Right lobe of liver (tissue), 6 donors: ENCODE data around the gene GPD1L. TPM values are rescaled to one million over a fixed set of nuclear protein-coding genes. Genes with fewer than 3 reads are reported as not detected.

Source experiments
- ATAC-seq, 4 donors: fragments of 200-7000 bp; cut with Tn5 transposase; one replicate each; pipeline ENCODE4 v1.9.1; 2020; ENCODE audit warnings: mild to moderate bottlenecking in 4 of 4, moderate library complexity in 4 of 4
- DNase-seq, 3 donors: peaks; one replicate each; pipeline ENCODE4 v3.0.0-alpha.2; 2020
- H3K27ac ChIP-seq, 3 donors: fragments of 200-600 bp; one replicate each; pipeline ENCODE4 v1.8.0; 2022
- H3K27me3 ChIP-seq, 2 donors: fragments of 200-600 bp; one replicate each; pipeline ENCODE4 v1.8.0; 2022
- H3K36me3 ChIP-seq, 4 donors: fragments of 200-600 bp; sonication (generic) in 1 of 4; one replicate each; pipeline versions ENCODE4 v1.5.1 to v1.8.0; 2017 to 2022; ENCODE audit warnings: control low read depth in 1 of 4
- H3K4me1 ChIP-seq, 4 donors: fragments of 200-600 bp; sonication (generic) in 1 of 4; one replicate each; pipeline versions ENCODE4 v1.5.1 to v1.8.0; 2017 to 2022; ENCODE audit warnings: control low read depth in 1 of 4
- H3K4me3 ChIP-seq, 3 donors: fragments of 200-600 bp; one replicate each; pipeline ENCODE4 v1.8.0; 2022
- H3K9me3 ChIP-seq, 4 donors: fragments of 200-600 bp; sonication (generic) in 1 of 4; one replicate each; pipeline versions ENCODE4 v1.5.1 to v1.8.0; 2017 to 2022; ENCODE audit warnings: control low read depth in 1 of 4
- POLR2A ChIP-seq: fragments of 450-650 bp; IDR thresholded peaks from one replicate; pipeline ENCODE4 v1.6.1; 2017; ENCODE audit warnings: antibody characterized with exemption, mild to moderate bottlenecking
- WGBS: methylation state at CpG from one replicate; pipeline ENCODE4 v1.1.6; 2018; ENCODE audit warnings: low coverage, low lambda C conversion rate; ENCODE audit not compliant: insufficient coverage; ENCODE audit errors: missing lambda C conversion rate; 5-methylcytosine and 5-hydroxymethylcytosine counted together
- intact Hi-C, 2 donors: fragments of 100-400 bp; cut with DNase I; formaldehyde crosslinking; loops; one replicate each; pipeline versions ENCODE4 v1.11.2 to v1.14.1; 2022
- total RNA-seq, 6 experiments: library from RNA; depleted of rRNA in 2 of 6; stranded (reverse); fragments of >200 nt in 2 of 6; fragmentation: NEBNext Ultra II Directional in 3 of 6; extraction: Animal tissue kit (Norgen Biotek cat#: 25700) in 3 of 6; gene quantifications; one replicate each; pipeline versions ENCODE4 v1.1.0 to v1.2.4, GENCODE V29; 2016 to 2023
- TF ChIP-seq, protein P1 (sequence below), 4 donors: fragments of 200-600 bp in 3 of 4; fragments of 450-650 bp in 1 of 4; IDR thresholded peaks; one replicate each; pipeline versions ENCODE4 v1.5.1 to v1.8.0; 2016 to 2022; ENCODE audit warnings: antibody characterized with exemption in 4 of 4, mild to moderate bottlenecking in 2 of 4
- donor health status: DM: no; HTN: yes; CAD: no.
- donor health status: DM: no; HTN: no; CAD: no.
- donor health status: DM: no; HTN: no; CAD: no.
- donor health status: DM: no; HTN: yes; CAD: no.
- donor health status: DM: no; HTN: yes; CAD: no.

The GPD1L gene
- total RNA-seq, 6 experiments from 2014 or later: 1.5 to 3.3 (median 2.6) TPM

DNA sequence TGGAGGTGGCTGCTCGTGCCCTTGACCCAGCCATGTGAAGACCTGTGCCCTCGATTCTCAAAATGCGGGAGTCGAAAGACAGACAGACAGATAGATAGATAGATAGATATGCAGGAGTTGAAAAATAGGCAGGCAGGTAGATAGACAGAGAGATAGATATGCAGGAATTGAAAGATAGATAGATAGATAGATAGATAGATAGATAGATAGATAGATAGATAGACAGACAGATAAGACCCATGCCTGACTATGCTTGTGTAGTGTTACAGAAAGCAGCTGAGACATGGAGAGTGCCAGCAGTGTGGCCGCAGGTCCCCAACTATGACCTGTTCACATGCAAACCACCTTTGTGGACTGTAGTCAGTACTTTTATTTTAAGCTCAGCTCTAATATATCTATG is 17.2 kb downstream of the GPD1L start:
- DNase-seq (no peak), ATAC-seq (no peak)
- Histone ChIP-seq H3K36me3 (no peaks in the 10 kb centered on the region), H3K9me3 (no peaks in the 10 kb centered on the region), H3K4me1 (no peaks in the 10 kb centered on the region), H3K4me3 (no peak overlapping the region), H3K27me3 (no peaks in the 10 kb centered on the region), H3K27ac (no peak overlapping the region)
- intact Hi-C loops: no loop called here
- TF ChIP-seq POLR2A: no peak
- 95% methylated on average over 5 of the region's 5 CpGs for WGBS

DNA sequence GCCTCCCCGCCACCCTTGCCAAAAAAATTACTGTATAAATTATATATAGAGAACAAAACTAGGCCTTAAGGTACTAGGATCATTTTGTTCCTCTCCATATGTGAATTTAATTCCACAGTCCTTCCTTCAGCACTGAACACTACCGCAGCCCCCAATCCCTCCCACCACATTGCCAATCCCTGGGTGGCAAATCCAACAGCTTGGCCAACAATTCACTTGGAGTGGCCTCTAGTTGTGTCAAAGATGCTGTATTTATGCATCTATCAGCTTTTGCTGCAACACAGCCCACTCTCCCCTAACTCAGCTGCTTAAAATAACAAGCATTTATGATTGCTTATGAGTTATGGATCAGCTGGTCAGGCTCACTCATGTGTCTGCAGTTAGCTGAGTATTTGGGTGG is 18.6 kb downstream of the GPD1L start:
- H3K27ac ChIP-seq: no peak overlapping the region
- intact Hi-C loops: no loop called here
- no peak for ATAC-seq
- 100% methylated on average over 1 of the region's 2 CpGs for WGBS
- no peaks in the 10 kb centered on the region for H3K4me1 ChIP-seq
- no peaks in the 10 kb centered on the region for H3K27me3 ChIP-seq
- H3K36me3 ChIP-seq: no peaks in the 10 kb centered on the region
- H3K9me3 ChIP-seq: no peaks in the 10 kb centered on the region
- no peak for DNase-seq
- TF ChIP-seq POLR2A: no peak
- TF ChIP-seq, protein P1, sequence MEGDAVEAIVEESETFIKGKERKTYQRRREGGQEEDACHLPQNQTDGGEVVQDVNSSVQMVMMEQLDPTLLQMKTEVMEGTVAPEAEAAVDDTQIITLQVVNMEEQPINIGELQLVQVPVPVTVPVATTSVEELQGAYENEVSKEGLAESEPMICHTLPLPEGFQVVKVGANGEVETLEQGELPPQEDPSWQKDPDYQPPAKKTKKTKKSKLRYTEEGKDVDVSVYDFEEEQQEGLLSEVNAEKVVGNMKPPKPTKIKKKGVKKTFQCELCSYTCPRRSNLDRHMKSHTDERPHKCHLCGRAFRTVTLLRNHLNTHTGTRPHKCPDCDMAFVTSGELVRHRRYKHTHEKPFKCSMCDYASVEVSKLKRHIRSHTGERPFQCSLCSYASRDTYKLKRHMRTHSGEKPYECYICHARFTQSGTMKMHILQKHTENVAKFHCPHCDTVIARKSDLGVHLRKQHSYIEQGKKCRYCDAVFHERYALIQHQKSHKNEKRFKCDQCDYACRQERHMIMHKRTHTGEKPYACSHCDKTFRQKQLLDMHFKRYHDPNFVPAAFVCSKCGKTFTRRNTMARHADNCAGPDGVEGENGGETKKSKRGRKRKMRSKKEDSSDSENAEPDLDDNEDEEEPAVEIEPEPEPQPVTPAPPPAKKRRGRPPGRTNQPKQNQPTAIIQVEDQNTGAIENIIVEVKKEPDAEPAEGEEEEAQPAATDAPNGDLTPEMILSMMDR (IDR thresholded peaks at IDR 0.05): no peak
- H3K4me3 ChIP-seq: no peak overlapping the region

DNA sequence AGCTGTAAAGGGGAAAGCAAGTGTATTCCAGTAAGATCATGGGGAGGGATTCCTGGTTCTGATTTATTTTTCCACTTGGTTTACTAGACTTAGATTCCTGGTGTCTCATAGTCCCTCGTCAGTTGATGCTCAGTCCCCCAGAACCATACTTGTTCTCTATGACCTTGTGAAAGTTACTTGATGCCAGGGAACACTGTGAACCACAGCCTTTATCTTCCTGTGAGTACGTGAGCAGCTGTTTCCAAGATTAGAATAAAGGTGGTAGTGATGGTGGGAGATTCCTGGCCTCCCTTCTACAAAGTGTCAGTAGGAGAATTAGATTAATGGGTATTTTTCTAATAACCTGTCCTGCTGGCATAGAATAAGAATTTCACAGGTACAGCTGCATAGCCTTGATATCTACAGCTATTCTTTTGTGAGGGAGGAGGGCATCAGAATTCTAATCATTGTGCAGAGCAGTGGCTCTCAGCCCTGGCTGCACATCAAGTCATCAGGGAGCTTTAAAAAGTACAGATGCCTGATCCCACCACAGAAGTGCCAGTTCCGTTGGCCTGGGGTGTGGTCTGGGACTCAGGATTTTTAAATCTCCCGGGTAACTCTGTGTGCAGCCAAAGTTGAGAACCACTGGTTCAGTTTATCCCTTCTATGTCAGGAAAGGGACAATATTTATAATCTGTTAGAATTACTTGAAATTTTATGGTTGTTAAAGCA is 20.0 kb downstream of the GPD1L start:
- intact Hi-C loops: no loop called here
- no peak for ATAC-seq
- WGBS: 88% methylated on average over 3 of the region's 4 CpGs
- no peaks in the 10 kb centered on the region for H3K4me1 ChIP-seq
- H3K4me3 ChIP-seq: no peak overlapping the region
- no peak overlapping the region for H3K27ac ChIP-seq
- H3K9me3 ChIP-seq: no peaks in the 10 kb centered on the region
- H3K27me3 ChIP-seq: no peaks in the 10 kb centered on the region
- DNase-seq: no peak
- no peaks in the 10 kb centered on the region for H3K36me3 ChIP-seq
- TF ChIP-seq, protein P1 (IDR thresholded peaks at IDR 0.05): no peak
- no peak for TF ChIP-seq POLR2A

DNA sequence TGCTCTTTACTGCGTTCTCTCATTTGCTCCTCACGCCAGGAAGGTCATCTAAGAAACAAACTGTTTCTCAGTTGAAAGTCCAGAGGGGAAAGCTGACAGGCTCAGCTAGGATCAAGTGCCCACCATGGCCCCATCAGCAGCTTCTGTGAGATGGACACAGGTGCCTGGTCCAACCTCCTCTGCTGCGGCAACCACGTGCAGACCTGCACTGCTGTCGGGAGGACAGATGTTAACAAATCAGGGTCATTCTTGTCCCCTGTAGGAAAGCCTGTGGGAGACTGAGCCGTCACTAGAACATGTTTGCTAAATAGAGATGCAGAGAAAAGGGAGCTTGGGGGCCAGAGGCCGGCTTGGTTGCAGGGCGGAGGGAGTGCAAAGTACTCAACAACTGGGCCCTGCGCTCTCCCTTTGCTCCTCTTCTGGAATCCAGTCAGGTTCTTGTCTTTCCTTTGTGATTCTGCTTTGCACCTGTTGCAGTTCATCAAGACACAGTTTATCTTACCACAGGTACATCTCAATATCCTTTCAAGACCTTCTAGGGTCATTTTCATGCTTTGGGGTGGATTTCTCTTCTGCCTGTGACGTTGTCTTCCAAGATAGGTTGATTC is 20.9 kb downstream of the GPD1L start:
- no peak for TF ChIP-seq POLR2A
- TF ChIP-seq, protein P1 (IDR thresholded peaks at IDR 0.05): no peak
- Histone ChIP-seq H3K36me3 (no peaks in the 10 kb centered on the region), H3K9me3 (no peaks in the 10 kb centered on the region), H3K27me3 (no peaks in the 10 kb centered on the region), H3K4me1 (no peaks in the 10 kb centered on the region), H3K4me3 (no peak overlapping the region), H3K27ac (no peak overlapping the region)
- whole genome bisulfite sequencing: 67% methylated on average over 9 of the region's 10 CpGs
- DNase-seq (no peak), ATAC-seq (no peak)
- intact Hi-C loops: no loop called here

DNA sequence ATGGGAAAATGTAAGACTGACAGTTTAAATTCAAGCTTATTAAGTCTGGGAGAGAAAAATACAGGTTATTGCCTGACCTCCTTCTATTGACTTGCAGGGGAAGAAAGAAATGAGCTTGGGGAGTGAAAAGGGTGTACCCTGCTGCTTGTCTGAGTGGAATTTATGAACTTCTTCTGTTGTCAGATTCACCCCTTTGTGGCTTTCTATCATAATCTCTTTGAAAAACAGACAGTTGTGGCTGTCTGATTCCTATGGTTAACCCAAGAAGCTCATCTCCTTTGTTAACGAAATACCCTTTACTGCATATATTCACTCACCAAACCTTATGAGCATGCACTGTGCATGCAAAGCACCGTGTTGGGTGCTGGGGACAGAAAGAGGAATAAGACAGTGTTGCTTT is 22.5 kb downstream of the GPD1L start:
- no peak overlapping the region for H3K4me3 ChIP-seq
- 85% methylated on average over 2 of the region's 2 CpGs for WGBS
- intact Hi-C loops: no loop called here

More for the DNA sequence above, 22.5 kb downstream of the GPD1L start:
- Histone ChIP-seq H3K27ac (no peak overlapping the region), H3K27me3 (no peaks in the 10 kb centered on the region), H3K36me3 (no peaks in the 10 kb centered on the region), H3K9me3 (no peaks in the 10 kb centered on the region), H3K4me1 (no peaks in the 10 kb centered on the region)
- ATAC-seq (no peak), DNase-seq (no peak)
- no peak for TF ChIP-seq POLR2A
- TF ChIP-seq, protein P1 (IDR thresholded peaks at IDR 0.05): no peak
